ENCODE measurements around the gene IL15RA.

- TF ChIP-seq POLR2A (IDR thresholded peaks at IDR 0.05; ENCODE audit: low read length) (no peak), GATA1 (IDR thresholded peaks at IDR 0.05; ENCODE audit: low read depth, low read length) (no peak)
These were observed 47.1 kb downstream of the IL15RA start for GRCh38 chr10:5930272-5930671.

All from erythroblast (primary cell).